Subcutaneous abdominal adipose tissue (tissue), 5 donors: Measurements from ENCODE around the gene HPCAL1.

ENCODE experiments used
- H3K27ac ChIP-seq: one replicate; pipeline ENCODE4 v1.7.0; 2013; ENCODE audit warnings: low read depth, mild to moderate bottlenecking, inconsistent platforms, low read length, moderate library complexity
- H3K27me3 ChIP-seq, 5 donors: one replicate each; pipeline ENCODE4 v1.7.0; 2013; ENCODE audit warnings: low read length in 5 of 5, inconsistent platforms in 1 of 5; ENCODE audit not compliant: control insufficient read depth in 5 of 5, insufficient read depth in 4 of 5
- H3K36me3 ChIP-seq, 5 donors: one replicate each; pipeline ENCODE4 v1.7.0; 2013; ENCODE audit warnings: low read length in 5 of 5; ENCODE audit not compliant: control insufficient read depth in 5 of 5, insufficient read depth in 5 of 5
- H3K4me1 ChIP-seq, 5 donors: one replicate each; pipeline ENCODE4 v1.7.0; 2013; ENCODE audit warnings: low read length in 5 of 5, mild to moderate bottlenecking in 3 of 5, moderate library complexity in 1 of 5; ENCODE audit not compliant: control insufficient read depth in 5 of 5, insufficient read depth in 5 of 5
- H3K4me3 ChIP-seq, 5 donors: one replicate each; pipeline ENCODE4 v1.7.0; 2013; ENCODE audit warnings: low read length in 5 of 5, low read depth in 1 of 5
- H3K9ac ChIP-seq, 5 donors: one replicate each; pipeline ENCODE4 v1.7.0; 2013; ENCODE audit warnings: low read length in 5 of 5, mild to moderate bottlenecking in 4 of 5, moderate library complexity in 3 of 5
- H3K9me3 ChIP-seq, 5 donors: one replicate each; pipeline ENCODE4 v1.7.0; 2013; ENCODE audit warnings: low read length in 5 of 5; ENCODE audit not compliant: control insufficient read depth in 5 of 5
- donor health status: healthy.
- donor health status: healthy.
- donor health status: healthy.
- donor health status: healthy.
- donor health status: healthy.

Gene HPCAL1

DNA sequence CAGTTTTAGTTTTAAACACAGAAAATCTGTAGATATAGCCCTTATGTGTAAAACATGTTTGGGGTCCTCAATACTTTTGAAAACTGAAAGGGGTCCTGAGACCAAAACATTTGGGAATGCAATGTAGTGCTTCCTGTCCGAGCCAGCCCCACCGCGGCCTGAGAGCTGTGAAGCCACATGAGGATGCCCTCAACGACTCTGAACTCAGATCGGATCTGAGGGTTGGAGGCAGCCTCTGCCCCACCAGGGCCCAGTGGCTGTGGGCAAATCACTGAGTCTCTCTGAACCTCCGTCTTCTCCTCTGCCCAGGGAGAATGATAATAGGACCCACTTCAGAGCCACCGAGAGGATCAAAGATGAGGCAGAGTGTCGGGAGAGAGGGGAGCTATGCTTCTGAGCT lies 33.4 kb upstream of the HPCAL1 start:
- H3K4me1 ChIP-seq: peaks cover 0 to 8% (median 3%) of the 10 kb centered on the region in 5 donors
- H3K36me3 ChIP-seq: no peaks in the 10 kb centered on the region
- H3K4me3 ChIP-seq: no peak overlapping the region
- H3K9ac ChIP-seq: no peak overlapping the region
- H3K27me3 ChIP-seq: peaks cover 0 to 12% (median 6%) of the 10 kb centered on the region in 5 donors
- no peak overlapping the region for H3K27ac ChIP-seq
- H3K9me3 ChIP-seq: no peaks in the 10 kb centered on the region

DNA sequence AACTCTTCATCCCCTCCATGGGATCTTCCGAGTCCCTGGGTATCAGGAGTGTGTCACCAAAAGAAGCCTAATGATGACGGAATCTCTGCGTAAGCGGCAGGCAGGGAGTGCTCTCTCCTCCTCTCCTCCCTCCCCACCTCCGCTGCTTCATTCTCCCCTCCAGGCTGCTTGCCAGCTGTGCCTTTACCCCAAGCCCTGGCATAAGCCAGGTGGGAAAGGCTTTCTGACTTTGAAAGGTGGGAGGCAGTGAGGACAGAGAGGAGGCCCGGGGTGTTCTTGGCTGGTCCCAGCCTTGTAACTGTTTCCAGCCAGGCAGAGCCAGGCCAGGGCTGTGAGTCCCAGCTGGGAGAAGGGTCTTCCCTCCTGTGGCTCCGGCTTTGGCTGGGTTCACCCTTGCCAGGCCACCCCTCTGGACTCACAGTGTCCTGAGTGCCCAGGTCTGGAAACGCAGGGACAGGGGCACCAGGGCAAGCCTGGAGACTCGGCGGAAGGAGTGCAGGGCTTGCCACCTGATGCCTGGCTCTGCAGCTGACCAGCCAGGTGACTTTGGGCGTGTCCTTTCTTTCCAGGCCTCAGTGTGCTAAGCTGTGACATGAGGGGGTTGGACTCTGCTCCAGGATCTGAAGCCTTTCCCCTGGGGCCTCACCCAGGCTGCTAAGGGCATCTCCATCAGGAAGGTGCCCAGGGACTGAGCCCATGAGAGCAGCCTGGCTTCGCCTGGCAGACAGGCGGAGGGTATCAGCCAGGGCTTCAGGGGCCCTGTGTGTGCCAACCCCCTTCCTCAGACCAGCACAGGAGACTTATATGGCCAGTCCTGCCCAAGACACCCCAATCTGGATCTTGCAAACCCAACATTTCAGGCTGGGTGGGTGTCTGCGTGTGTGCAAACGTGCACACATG lies 32.7 kb upstream of the HPCAL1 start:
- no peak overlapping the region for H3K27ac ChIP-seq
- no peak overlapping the region for H3K9ac ChIP-seq
- no peaks in the 10 kb centered on the region for H3K9me3 ChIP-seq
- peaks cover 0 to 8% (median 1%) of the 10 kb centered on the region in 5 donors for H3K27me3 ChIP-seq
- H3K36me3 ChIP-seq: no peaks in the 10 kb centered on the region
- peaks cover 0 to 8% (median 3%) of the 10 kb centered on the region in 5 donors for H3K4me1 ChIP-seq
- no peak overlapping the region for H3K4me3 ChIP-seq

GRCh38 chr2:10271509-10271908 lies 31.2 kb upstream of the HPCAL1 start:
- Histone ChIP-seq H3K27me3 (peaks cover 0 to 4% (median under 1%) of the 10 kb centered on the region in 5 donors), H3K9ac (no peak overlapping the region), H3K9me3 (no peaks in the 10 kb centered on the region), H3K36me3 (no peaks in the 10 kb centered on the region), H3K4me3 (no peak overlapping the region), H3K4me1 (peaks cover 0 to 8% (median 3%) of the 10 kb centered on the region in 5 donors), H3K27ac (no peak overlapping the region)

DNA sequence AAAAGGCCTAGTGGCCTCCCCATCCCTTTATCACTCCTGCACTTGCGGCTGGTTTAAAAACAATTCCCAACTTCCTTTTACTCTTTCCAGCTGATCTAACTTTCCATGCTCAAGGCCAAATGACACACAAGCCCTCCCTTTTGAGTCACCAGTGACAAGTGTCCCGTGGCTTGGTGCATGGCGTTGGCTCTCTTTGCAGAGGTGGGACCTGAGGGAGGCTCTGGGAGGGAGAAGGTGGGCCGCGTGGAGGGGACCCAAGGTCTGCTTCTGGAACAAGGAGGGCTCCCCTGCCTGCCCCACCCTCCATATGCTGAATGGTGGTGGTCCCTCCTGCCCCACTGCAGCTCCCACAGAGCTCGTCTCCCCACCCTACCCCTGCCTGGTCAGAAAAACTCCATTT lies 30.8 kb upstream of the HPCAL1 start:
- Histone ChIP-seq H3K27me3 (peaks cover 0 to 5% (median 4%) of the 10 kb centered on the region in 5 donors), H3K4me3 (no peak overlapping the region), H3K27ac (no peak overlapping the region), H3K9me3 (no peaks in the 10 kb centered on the region), H3K36me3 (no peaks in the 10 kb centered on the region), H3K9ac (no peak overlapping the region), H3K4me1 (peaks cover 0 to 8% (median 3%) of the 10 kb centered on the region in 5 donors)

DNA sequence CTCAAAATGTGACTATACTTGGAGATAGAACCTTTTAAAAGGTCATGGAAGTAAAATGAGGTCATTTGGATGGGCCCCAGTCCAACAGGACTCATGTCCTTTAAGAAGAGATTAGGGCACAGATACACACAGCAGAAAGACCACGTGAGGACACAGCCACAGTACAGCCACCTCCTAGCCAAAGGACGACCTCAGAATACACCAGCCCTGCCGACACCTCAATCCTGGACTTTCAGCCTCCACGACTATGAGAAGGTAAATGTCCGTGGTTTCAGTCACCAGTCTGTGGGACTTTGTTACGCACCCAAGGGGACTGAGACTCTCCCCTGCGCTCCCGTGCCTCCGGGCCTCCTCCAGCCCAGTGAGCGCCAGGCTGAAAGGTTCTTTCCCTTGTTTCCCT lies 30.2 kb upstream of the HPCAL1 start:
- H3K4me1 ChIP-seq: peaks cover 0 to 9% (median 5%) of the 10 kb centered on the region in 5 donors
- H3K9me3 ChIP-seq: no peaks in the 10 kb centered on the region
- no peak overlapping the region for H3K9ac ChIP-seq
- H3K27me3 ChIP-seq: peaks cover 0 to 5% (median 4%) of the 10 kb centered on the region in 5 donors
- no peak overlapping the region for H3K27ac ChIP-seq
- no peak overlapping the region for H3K4me3 ChIP-seq
- H3K36me3 ChIP-seq: no peaks in the 10 kb centered on the region

DNA sequence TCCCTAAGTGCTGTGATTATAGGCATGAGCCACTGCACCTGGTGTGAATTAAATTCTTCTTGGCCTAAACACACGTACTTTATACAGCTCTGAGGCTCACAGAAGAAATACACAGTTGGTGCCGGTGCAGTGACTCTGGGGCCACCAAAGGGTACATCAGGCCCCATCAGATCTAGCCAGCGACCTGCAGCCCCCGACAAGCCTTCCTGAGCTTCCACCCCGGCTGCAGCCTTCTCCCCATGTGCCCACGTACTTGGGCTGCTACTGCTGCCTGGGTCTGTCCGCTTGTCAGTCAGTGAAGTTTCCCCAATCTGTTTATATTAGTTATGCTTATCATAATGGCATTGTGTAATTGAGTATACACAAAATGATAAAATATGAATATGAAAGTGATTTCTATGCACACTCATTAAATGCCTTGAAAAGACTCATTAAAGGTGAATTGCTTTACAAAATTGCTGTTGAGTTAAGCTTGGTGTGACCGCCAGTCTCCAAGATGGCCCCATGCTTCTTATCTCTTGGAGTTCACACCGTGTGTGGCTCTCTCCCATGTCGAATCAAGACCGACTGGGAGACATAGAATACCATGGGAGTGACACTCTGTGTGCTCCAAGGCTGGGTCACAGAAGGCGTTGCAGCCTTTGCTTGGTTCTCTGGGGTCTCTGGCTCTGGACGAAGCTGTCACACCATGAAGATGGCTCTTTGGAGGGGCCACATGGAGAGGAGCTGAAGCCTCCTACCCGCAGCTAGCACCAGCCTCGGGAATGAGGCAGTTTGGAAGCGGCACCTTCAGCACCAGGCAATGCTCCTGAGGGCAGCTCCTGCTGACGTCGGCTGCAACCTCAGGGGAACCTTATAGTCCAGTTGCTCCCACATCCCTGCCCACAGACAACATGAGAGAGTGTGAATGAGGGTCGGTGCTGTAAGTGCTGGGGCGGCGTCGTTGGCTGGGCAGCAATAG lies 29.2 kb upstream of the HPCAL1 start:
- no peak overlapping the region for H3K9ac ChIP-seq
- H3K27me3 ChIP-seq: peaks cover 0 to 5% (median 1%) of the 10 kb centered on the region in 5 donors
- H3K4me1 ChIP-seq: peaks cover 3 to 20% (median 15%) of the 10 kb centered on the region in 5 donors
- no peaks in the 10 kb centered on the region for H3K9me3 ChIP-seq
- no peak overlapping the region for H3K27ac ChIP-seq
- no peaks in the 10 kb centered on the region for H3K36me3 ChIP-seq
- no peak overlapping the region for H3K4me3 ChIP-seq

GRCh38 chr2:10274376-10274775 lies 28.3 kb upstream of the HPCAL1 start:
- Histone ChIP-seq H3K36me3 (no peaks in the 10 kb centered on the region), H3K9ac (no peak overlapping the region), H3K27ac (no peak overlapping the region), H3K4me3 (no peak overlapping the region), H3K9me3 (no peaks in the 10 kb centered on the region), H3K4me1 (peaks cover 3 to 24% (median 18%) of the 10 kb centered on the region in 5 donors), H3K27me3 (peaks cover 0 to 6% (median 4%) of the 10 kb centered on the region in 5 donors)

- Histone ChIP-seq H3K4me3 (no peak overlapping the region), H3K36me3 (no peaks in the 10 kb centered on the region), H3K9ac (no peak overlapping the region), H3K27me3 (peaks cover 0 to 6% (median 4%) of the 10 kb centered on the region in 5 donors), H3K9me3 (no peaks in the 10 kb centered on the region), H3K4me1 (peaks cover 3 to 24% (median 18%) of the 10 kb centered on the region in 5 donors), H3K27ac (no peak overlapping the region)
These were observed 27.5 kb upstream of the HPCAL1 start for GRCh38 chr2:10274983-10275802.

DNA sequence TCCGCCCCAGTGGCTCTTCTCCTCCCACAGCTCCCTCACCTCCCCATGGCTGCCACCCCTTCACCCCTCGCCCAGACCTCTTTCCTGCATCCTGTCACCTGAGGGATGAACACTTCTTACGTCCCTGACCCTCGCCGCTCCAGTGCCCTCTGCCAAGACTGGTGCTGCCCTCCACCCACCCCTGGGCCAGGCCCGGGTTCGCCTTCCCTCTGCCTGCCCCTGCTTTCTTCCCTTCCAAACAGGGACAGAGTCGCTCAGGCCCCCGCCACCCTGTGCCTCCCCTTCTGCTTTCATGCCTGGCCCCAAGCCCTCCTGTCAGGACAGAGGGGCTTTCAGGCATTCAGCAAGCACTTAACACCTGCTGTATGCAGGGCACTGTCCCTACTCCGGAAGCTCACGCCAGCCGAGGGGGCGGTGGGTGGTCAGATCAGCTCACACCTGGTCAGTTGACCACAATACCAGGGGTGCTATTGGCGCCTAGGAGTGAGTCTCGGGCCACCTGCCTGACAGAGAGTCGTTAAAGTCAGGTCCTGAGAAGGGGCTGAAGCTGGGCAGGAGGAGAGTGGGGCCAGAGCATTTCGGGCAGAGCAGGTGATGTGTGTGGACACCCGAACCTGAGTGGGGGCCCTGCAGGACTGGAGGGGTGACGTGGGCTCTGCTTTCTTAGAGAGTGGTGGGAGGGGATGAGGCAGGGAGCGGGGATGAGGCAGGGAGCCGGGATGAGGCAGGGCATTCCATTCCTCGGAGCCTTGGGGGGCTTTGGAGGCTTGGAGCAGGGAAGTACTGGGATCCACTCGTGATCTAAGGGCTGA lies 26.0 kb upstream of the HPCAL1 start:
- no peak overlapping the region for H3K27ac ChIP-seq
- no peaks in the 10 kb centered on the region for H3K9me3 ChIP-seq
- no peak overlapping the region for H3K9ac ChIP-seq
- no peak overlapping the region for H3K4me3 ChIP-seq
- H3K36me3 ChIP-seq: no peaks in the 10 kb centered on the region
- H3K27me3 ChIP-seq: peaks cover 0 to 6% (median under 1%) of the 10 kb centered on the region in 5 donors
- H3K4me1 ChIP-seq: peaks cover 3 to 18% (median 13%) of the 10 kb centered on the region in 5 donors
